HUES48 (cell line): ENCODE results near the gene TBC1D2B.

Experiments
- H3K27ac ChIP-seq: one replicate; pipeline ENCODE4 v1.7.0; 2013; ENCODE audit warnings: low read depth, low read length, inconsistent platforms
- H3K27me3 ChIP-seq: 2 replicates; pipeline ENCODE4 v1.6.1; 2013; ENCODE audit warnings: mild to moderate bottlenecking, low read length; ENCODE audit not compliant: control insufficient read depth, insufficient read depth
- H3K36me3 ChIP-seq: 2 replicates; pipeline ENCODE4 v1.6.1; 2013; ENCODE audit warnings: low read length; ENCODE audit not compliant: control insufficient read depth, insufficient read depth
- H3K4me1 ChIP-seq: 2 replicates; pipeline ENCODE4 v1.6.1; 2013; ENCODE audit warnings: mild to moderate bottlenecking, low read length; ENCODE audit not compliant: control insufficient read depth, insufficient read depth
- H3K4me3 ChIP-seq: 2 replicates; pipeline ENCODE4 v1.5.1; 2013; ENCODE audit warnings: mild to moderate bottlenecking, low read depth, low read length
- H3K9ac ChIP-seq: 2 replicates; pipeline ENCODE4 v1.6.1; 2013; ENCODE audit warnings: mild to moderate bottlenecking, low read depth, low read length, moderate library complexity
- H3K9me3 ChIP-seq: 2 replicates; pipeline ENCODE4 v1.6.1; 2013; ENCODE audit warnings: low read length; ENCODE audit not compliant: control insufficient read depth, insufficient read depth

The TBC1D2B gene

DNA sequence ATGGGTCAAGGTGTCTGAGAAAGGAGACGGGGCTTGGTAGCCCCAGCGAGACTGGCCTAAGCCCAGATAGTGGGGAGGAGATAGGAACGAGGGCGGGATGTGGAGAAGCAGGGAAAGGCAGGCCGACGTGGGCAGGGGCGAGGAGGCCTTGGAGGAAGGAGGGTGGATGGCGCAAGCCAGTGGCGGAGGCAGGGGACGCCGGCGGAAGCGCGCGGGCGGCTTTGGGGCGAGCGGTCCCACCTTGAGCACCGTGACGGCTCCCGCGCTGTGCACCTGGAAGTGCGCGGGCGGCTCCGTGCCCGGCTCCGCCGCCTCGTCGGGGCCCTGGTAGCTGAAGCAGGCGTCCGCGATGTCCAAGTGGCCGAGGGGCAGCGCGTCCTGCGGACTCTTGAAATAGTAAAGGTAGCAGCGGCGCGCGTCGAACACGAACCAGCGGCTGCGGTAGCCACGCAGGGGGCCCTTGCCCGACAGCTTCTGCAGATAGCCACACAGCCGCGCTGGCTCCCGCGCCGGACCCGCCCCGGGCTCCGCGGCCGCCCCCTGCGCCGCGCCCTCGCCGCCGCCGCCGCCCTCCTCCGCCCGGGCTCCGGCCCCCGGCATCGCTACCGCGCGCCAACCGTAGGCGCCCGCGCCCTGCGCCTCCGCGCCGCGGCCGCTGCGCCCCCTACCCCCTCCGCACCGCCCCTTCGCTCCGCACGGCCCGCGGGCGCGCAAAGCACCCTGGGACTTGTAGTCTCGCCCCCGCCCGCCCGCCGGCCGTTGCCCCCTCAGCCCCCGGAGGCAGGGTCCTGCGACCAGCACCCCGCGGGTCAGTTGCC lies at the start of gene TBC1D2B:
TSS of gene TBC1D2B (minus strand) at position 659 of the 818 bp plus-strand sequence. CDS start at position 600, 59 bp downstream.
- Histone ChIP-seq H3K4me1 (peaks cover 11% of the 10 kb centered on the region), H3K9ac (no peak within 1 kb of the TSS; the same call in 1 of the 2 replicates), H3K27me3 (no peaks in the 10 kb centered on the region; the same call in 1 of the 2 replicates), H3K4me3 (peak within 1 kb of the TSS; percentile 92), H3K27ac (peak within 1 kb of the TSS; percentile 35), H3K9me3 (no peaks in the 10 kb centered on the region), H3K36me3 (no peaks in the 10 kb centered on the region)

DNA sequence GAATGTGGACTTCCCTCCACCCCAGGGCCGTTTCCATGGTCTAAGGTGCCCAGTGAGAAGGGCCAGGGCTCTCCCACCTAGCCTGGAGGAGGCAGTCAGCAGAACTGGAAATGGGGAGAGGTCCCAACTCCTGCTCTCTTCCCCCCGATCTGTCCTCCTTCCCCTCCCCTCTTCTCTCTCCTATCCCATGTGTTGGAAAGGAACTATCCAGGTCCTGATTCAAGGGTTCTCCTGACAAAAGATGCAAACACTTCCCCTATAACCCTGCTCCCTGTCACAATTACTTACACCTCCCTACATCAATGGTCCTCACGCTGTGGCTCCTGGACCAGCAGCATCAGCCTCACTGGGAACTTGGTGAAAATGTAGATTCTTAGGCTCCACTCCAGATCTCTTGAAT lies 47.8 kb upstream of the TBC1D2B start:
- Histone ChIP-seq H3K27ac (no peak overlapping the region), H3K36me3 (peaks cover 3% of the 10 kb centered on the region; the same call in 1 of the 2 replicates), H3K9ac (no peak overlapping the region), H3K4me1 (peaks cover 20% of the 10 kb centered on the region), H3K4me3 (no peak overlapping the region), H3K9me3 (no peaks in the 10 kb centered on the region), H3K27me3 (no peaks in the 10 kb centered on the region)

DNA sequence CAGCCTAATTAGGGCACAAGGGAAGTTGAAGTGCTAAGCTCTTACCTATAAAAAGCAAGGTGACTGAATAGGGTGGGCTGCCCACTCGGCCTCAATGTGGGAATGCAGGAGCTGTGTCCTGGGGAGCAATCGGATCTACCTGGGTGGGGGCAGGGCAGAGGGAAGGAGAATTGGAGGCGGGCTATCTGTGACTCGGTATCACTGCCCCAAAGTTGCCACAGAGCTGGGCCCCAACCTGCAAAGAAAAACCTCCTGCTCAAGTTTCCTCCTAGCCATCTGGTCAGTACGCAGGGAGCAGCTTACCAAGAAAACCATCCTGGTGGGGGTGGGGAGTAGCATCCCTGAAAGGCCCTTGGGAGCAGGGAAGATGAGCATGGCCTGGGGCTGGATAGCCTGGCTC lies 43.0 kb upstream of the TBC1D2B start:
- H3K27ac ChIP-seq, result no peak overlapping the region
- peaks cover 3% of the 10 kb centered on the region; the same call in 1 of the 2 replicates for H3K36me3 ChIP-seq
- no peak overlapping the region for H3K4me3 ChIP-seq

DNA sequence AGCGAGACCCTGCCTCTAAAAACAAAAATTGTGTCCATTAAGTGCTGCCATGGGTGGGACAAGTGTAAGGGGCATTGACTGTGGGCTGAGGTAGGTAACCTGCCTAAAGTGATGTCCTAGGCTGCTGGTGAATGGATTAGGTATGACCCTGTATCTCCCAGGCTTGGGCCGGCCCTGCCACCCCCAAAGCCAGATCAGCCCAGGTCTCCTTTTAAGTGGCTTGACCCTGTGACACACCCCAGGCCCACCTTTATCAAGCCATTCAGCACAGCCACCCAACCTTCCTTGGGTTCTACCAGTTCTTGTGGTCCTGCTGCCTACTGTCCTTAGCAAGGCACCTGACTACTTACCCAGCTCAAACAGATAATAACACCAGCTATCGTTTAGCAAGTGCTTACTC lies 35.0 kb upstream of the TBC1D2B start:
- no peak overlapping the region for H3K4me3 ChIP-seq
- no peak overlapping the region for H3K27ac ChIP-seq
- no peaks in the 10 kb centered on the region for H3K9me3 ChIP-seq
- no peaks in the 10 kb centered on the region for H3K27me3 ChIP-seq
- H3K4me1 ChIP-seq, result no peaks in the 10 kb centered on the region
- H3K9ac ChIP-seq, result no peak overlapping the region
- no peaks in the 10 kb centered on the region for H3K36me3 ChIP-seq

More for the DNA sequence above, 43.0 kb upstream of the TBC1D2B start:
- Histone ChIP-seq H3K27me3 (no peaks in the 10 kb centered on the region), H3K9me3 (no peaks in the 10 kb centered on the region), H3K9ac (no peak overlapping the region), H3K4me1 (peaks cover 12% of the 10 kb centered on the region)

DNA sequence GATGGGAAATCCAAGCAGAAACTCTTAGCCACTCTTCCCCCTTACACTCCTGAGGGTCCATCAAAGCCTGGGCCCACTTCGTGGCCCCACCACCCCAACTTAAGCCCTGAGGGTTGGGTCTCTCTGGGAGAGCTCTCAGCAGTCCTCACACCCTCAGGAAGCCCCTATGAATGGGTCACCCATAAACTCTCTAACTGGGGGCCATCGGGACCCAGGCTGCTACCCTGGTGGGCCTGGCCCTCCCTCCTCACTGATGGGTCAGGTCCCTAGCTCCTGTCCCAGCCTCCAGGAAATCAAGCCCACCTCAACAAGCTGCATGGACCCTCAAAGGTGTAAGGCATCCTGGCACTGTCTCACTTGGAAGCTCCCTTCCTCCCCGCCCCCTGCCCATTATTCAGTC lies 34.3 kb upstream of the TBC1D2B start:
- Histone ChIP-seq H3K9me3 (no peaks in the 10 kb centered on the region), H3K36me3 (no peaks in the 10 kb centered on the region), H3K9ac (no peak overlapping the region), H3K4me3 (no peak overlapping the region), H3K4me1 (no peaks in the 10 kb centered on the region), H3K27me3 (no peaks in the 10 kb centered on the region), H3K27ac (no peak overlapping the region)

DNA sequence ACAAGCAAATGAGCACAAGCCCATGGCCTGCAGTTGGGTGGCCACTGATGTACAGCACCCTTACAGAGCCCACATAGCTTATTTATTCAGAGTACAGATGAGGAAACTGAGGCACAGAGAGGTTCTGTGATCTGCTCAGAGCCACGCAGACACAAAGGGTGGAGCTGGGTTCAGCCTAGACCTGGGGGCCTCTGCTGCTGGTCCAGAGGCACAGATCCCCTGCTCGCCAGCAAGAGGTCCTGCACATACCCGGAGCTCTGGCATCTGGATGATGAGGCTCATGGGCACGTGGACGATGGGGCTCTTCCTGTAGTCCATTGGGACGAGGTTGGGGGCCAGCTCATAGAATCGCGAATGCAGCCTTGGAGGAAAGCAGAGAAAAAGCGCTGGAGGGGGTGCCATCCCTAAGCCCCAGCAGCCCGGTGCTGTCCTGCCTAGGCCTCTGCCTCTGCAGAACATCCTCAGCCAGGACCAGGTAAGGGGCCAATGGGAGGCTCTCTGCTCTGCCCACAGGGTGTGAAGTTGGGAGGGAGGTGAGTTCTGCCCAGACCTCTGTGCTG lies 33.5 kb upstream of the TBC1D2B start:
- Histone ChIP-seq H3K27me3 (no peaks in the 10 kb centered on the region), H3K4me3 (no peak overlapping the region), H3K27ac (no peak overlapping the region), H3K9ac (no peak overlapping the region), H3K36me3 (no peaks in the 10 kb centered on the region), H3K9me3 (no peaks in the 10 kb centered on the region), H3K4me1 (no peaks in the 10 kb centered on the region)

DNA sequence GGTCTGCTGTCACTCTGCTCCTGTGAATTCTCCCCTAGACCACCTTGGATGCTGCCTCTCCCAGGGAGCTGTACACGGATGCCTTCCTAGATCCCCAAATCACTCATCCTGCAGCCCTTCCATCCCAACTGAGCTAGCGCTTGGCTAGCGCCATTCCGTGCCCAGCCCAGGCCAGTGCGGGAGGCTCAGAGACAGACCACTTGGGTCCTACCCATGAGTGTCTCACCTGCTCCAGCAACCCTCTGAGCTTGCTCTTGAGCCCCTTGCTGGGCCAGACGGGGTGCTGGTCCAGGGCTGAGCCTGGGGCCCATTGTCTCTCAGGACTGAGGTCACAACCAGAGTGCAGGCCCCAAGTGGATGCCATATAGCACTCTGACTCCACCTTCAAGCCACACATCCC lies 32.6 kb upstream of the TBC1D2B start:
- no peaks in the 10 kb centered on the region for H3K9me3 ChIP-seq
- H3K36me3 ChIP-seq, result no peaks in the 10 kb centered on the region; the same call in 1 of the 2 replicates
- no peak overlapping the region for H3K4me3 ChIP-seq
- no peaks in the 10 kb centered on the region for H3K4me1 ChIP-seq
- H3K27me3 ChIP-seq, result no peaks in the 10 kb centered on the region
- H3K27ac ChIP-seq, result no peak overlapping the region
- H3K9ac ChIP-seq, result no peak overlapping the region

DNA sequence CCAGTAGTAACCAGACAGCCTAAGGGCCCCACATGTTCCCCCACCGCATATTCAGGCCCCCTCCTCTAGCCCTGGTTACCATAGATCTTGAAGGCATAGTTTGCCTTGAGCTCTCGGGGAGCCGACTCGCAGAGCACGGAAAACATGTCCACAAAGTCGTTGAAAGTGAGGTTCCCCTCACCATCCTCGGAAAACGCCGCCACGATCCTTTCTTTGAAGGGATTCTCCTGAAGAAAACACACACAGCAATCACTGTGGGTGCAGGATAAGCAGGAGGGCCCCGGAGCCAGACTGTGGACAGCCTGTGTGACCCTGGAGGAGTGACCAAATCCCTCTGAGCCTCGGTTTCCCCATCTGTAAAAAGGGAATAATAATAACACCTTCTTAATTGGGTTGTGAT lies 31.6 kb upstream of the TBC1D2B start:
- H3K4me1 ChIP-seq, result no peaks in the 10 kb centered on the region
- no peak overlapping the region for H3K27ac ChIP-seq
- H3K36me3 ChIP-seq, result no peaks in the 10 kb centered on the region; the same call in 1 of the 2 replicates
- H3K27me3 ChIP-seq, result no peaks in the 10 kb centered on the region
- H3K9me3 ChIP-seq, result no peaks in the 10 kb centered on the region
- H3K4me3 ChIP-seq, result no peak overlapping the region
- no peak overlapping the region for H3K9ac ChIP-seq

DNA sequence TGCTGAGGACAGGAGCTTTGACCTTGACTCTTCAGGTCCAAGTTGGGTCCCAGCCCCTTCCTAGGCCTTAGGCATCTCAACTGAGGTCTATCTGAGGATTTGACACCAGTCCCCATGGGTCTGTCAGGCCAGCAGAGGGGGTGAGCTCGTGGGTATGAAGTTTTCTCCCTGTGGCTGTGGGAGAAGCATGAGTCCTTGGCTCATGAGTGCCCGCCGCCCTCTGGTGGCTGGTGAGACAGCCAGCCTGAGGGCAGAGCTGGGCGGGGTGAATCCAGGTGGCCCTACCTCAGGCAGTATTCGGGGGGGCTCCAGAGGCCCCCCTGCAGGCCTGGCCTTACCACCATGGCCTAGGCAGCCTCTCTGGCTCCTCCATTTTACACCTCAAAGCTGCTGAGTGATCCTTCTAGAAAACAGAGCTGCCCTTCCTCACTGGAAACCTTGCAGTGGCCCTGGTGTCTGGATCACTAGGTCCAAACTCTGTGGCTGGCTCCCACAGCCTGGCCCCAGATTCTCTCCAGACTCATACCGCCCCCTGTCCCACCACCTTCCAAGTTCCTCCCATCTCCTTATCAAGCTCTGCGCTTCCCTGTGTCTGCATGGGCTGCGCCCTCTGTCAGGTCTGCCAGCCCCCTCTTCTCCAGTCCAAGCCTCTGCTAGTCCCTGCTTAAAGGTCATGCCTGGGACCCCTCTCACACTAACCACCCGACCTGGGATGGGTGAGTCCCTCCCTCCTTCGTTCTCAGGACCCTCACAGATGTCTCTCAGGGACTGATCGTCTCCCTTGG lies 31.0 kb upstream of the TBC1D2B start:
- Histone ChIP-seq H3K4me1 (no peaks in the 10 kb centered on the region), H3K9ac (no peak overlapping the region), H3K27ac (no peak overlapping the region), H3K9me3 (no peaks in the 10 kb centered on the region), H3K4me3 (no peak overlapping the region), H3K27me3 (no peaks in the 10 kb centered on the region), H3K36me3 (no peaks in the 10 kb centered on the region; the same call in 1 of the 2 replicates)

DNA sequence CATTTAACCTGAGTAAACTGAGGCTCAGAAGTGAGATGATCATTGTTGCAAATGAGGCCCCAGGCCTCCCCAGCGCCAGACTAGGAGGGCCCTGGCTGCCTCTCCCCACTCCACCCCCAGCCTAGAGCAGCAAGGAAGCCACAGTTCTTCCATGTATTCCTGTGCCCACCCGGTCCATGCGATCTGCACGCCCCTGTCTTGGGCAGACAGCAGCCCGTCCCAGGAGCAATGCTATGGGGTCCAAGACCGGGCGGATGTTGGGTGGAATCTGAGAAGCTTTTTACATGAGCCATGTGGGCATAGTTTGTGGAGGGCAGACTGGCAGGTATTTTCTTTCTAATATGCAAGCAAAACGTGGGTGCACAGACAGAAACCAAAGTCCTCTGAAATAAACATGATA lies 30.0 kb upstream of the TBC1D2B start:
- H3K27me3 ChIP-seq, result no peaks in the 10 kb centered on the region
- H3K4me3 ChIP-seq, result no peak overlapping the region
- H3K9ac ChIP-seq, result no peak overlapping the region
- H3K4me1 ChIP-seq, result no peaks in the 10 kb centered on the region
- no peaks in the 10 kb centered on the region; the same call in 1 of the 2 replicates for H3K36me3 ChIP-seq
- H3K27ac ChIP-seq, result no peak overlapping the region
- H3K9me3 ChIP-seq, result no peaks in the 10 kb centered on the region
